Fibroblast of the aortic adventitia (primary cell): Measurements from ENCODE around the gene ZBTB20. TPM values are rescaled to one million over a fixed set of nuclear protein-coding genes. Genes with fewer than 3 reads are reported as not detected.

Experiments
- DNase-seq: peaks from one replicate; pipeline ENCODE4 v3.0.0-alpha.2; 2010; ENCODE audit warnings: low read depth
- H3K4me3 ChIP-seq: 2 replicates; pipeline ENCODE4 v1.5.1; 2011; ENCODE audit warnings: low read depth, mild to moderate bottlenecking, control low read depth, low read length, moderate library complexity
- CTCF ChIP-seq: IDR thresholded peaks from 2 replicates; pipeline ENCODE4 v1.5.1; 2011; ENCODE audit warnings: mild to moderate bottlenecking, low read length, control low read depth, inconsistent platforms; ENCODE audit not compliant: insufficient read depth
- total RNA-seq: library from RNA; depleted of rRNA; stranded (reverse); fragments of >200 nt; gene quantifications from 2 replicates; pipeline ENCODE4 v1.2.3, GENCODE V29; 2012; ENCODE audit warnings: low replicate concordance

The ZBTB20 gene
- total RNA-seq, 1 donor = 47.2 TPM

GRCh38 chr3:115161168-115161834 is 14.2 kb upstream of the ZBTB20 start:
- no peak overlapping the region for H3K4me3 ChIP-seq
- no peak for TF ChIP-seq CTCF
- no peak for DNase-seq

- no peak for DNase-seq
- no peak for TF ChIP-seq CTCF
- H3K4me3 ChIP-seq = no peak overlapping the region
These were observed 13.2 kb upstream of the ZBTB20 start for GRCh38 chr3:115160295-115160694.

GRCh38 chr3:115156046-115156654 is 9.1 kb upstream of the ZBTB20 start:
- DNase-seq = no peak
- TF ChIP-seq CTCF = no peak
- H3K4me3 ChIP-seq = no peak overlapping the region

GRCh38 chr3:115154611-115155010 is 7.5 kb upstream of the ZBTB20 start:
- DNase-seq = no peak
- TF ChIP-seq CTCF = no peak
- no peak overlapping the region for H3K4me3 ChIP-seq

GRCh38 chr3:115151921-115152320 is 4.8 kb upstream of the ZBTB20 start:
- no peak for TF ChIP-seq CTCF
- H3K4me3 ChIP-seq = no peak overlapping the region
- DNase-seq = no peak

GRCh38 chr3:115148142-115148790 is 1.2 kb upstream of the ZBTB20 start:
- peak; percentile 51 for DNase-seq
- peak overlapping the region; percentile 75 for H3K4me3 ChIP-seq
- TF ChIP-seq CTCF = no peak
